DLD1 (cell line): ENCODE measurements around the gene HDHD5.
"Not testable (repeated sequence)": the region's sequence is repeated elsewhere in the genome, so short reads cannot be mapped to it uniquely, and the experiment has no call there.

Experiments
- in situ Hi-C: cut with HindIII; loops from 2 replicates; pipeline ENCODE4 v1.10.0; 2017; ENCODE audit warnings: low sequenced_read_pairs

Gene HDHD5

GRCh38 chr22:17157714-17158113 is 1.4 kb downstream of the HDHD5 start:
- in situ Hi-C loops, result no loop called here

- in situ Hi-C loops, result no loop called here
Observed at GRCh38 chr22:17155941-17156340, 3.1 kb downstream of the HDHD5 start.

GRCh38 chr22:17152971-17153370 is 6.1 kb downstream of the HDHD5 start:
- in situ Hi-C loops, result no loop called here

DNA sequence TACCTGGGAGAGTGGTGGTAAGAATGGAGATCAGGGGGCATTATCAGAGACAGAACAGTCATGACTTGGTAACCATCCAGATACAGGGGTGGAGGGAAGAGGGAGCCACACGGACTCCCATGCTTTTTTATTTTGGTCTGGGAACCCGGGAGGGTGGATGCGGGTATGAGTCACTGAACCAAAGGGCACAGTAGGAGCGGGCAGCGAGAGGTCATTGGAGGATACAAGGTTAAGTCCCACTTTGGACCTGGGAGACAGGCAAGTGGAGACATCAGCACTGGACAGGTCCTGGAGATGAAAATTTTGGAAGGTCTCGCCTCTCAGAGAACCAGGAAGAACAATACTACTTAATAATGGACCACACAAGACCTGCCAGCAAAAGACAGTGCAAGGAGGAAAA is 6.7 kb downstream of the HDHD5 start:
- in situ Hi-C loops, result no loop called here

DNA sequence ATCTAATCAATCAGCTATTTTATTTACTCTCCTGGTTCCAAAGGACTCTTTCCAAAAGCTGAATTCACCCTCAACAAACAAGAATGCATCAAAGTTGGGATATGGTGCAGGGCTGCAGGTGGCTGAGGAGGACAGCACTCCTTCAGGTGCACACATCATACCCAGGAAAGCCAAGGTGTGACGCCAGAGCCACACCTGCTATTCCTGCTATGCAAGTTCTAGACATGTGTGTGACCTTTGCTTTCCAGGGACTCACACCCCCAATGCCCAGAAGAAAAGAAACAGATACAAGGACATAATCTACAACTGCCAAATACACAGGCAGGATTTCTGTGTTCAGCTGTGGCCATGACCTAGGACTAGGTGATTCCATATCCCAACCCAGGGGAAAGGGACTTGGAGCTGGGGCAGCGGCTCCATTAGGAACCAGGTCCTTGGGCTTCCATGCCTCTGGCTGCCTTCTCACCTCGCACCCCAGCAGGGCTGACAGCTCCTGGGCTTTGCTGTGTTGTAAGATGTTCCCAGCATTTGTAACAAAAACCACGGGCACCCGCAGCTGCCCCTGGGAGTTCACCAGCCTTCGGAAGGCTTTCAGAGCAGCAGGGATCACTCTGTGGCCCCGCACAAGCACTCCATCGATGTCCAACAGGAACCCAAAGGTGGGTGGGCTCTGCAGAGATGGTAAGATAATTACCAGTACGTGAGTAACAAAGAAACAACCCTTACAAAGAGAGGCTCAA is 9.8 kb downstream of the HDHD5 start:
- in situ Hi-C loops, result no loop called here

DNA sequence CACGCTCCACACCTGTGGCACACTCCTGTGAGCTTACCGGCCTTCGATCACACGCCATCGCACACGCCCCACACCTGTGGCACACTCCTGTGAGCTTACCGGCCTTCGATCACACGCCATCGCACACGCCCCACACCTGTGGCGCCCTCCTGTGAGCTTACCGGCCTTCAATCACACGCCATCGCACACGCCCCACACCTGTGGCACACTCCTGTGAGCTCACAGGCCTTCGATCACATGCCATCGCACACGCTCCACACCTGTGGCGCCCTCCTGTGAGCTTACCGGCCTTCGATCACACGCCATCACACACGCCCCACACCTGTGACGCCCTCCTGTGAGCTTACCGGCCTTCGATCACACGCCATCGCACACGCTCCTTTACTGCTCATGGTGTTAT is 11.6 kb downstream of the HDHD5 start:
- in situ Hi-C loops, result not testable (repeated sequence)

DNA sequence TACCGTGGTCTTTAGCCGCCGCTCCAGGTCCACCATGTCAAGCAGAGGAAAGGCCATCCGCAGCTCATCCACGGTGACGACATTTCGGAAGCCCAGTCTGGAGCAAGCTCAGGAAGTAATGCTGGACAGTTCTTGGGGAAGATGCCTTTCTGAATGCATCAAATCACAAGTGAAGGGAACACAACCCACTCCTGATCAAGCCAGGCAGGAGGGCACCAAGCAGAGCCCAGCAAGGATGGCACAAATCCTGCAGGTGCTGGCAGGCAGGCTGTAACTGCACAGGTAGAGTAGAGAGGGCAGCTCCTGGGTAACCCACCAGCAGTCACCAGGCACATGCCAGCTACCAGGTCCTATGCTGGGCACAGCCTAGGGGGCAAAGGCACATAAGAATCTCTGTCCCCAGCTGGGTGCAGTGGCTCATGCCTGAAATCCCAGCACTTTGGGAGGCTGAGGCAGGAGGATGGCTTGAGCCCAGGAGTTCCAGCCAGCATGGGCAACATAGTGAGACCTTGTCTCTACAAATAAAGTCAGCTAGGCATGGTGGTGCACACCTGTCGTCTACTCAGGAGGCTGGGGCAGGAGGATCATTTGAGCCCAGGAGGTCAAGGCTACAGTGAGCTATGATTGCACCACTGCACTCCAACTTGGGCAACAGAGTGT is 13.9 kb downstream of the HDHD5 start:
- in situ Hi-C loops, result no loop called here

- in situ Hi-C loops, result no loop called here
Observed at GRCh38 chr22:17143826-17144225, 15.3 kb downstream of the HDHD5 start.

- in situ Hi-C loops, result no loop called here
Observed at GRCh38 chr22:17143101-17143500, 16.0 kb downstream of the HDHD5 start.

- in situ Hi-C loops, result no loop called here
Observed at GRCh38 chr22:17140826-17141766, 18.0 kb downstream of the HDHD5 start.

DNA sequence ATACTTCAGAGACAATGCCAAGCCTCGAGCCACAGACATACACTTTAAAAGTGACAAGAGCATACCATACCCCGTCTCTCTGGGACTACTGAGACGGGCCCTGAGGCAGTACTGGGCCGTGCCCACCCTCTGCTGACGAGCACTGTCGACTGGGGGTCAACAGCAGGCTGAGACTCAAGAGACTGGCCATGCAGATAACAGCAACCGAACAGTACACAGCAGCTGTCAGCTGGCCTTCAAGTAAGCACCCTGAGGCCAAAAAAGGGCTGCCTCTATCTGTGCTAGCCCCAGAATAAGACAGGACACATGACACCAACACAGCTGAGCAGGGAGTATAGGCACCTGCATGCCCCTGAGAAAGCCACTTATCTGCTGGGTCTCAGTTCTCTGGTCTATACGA is 19.1 kb downstream of the HDHD5 start:
- in situ Hi-C loops, result no loop called here

DNA sequence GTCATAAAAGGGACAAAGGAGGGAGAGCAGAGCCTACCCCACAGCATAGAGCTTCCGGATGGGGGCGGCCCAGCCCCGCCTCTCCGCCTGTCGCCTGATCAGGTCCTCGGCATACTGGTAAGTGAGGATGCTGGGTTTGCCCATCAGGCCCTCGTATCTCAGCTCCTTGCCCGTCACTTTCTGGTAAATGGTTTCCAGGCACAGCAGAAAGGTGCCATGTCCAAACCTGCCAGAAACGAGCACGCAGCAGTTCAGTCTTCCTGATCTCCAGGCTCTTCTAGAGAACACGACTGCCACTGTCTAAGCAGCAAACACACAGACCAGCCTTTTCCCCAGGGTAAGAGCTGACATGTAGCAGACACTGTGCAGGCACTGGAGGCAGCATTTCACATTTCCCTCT is 20.6 kb downstream of the HDHD5 start:
- in situ Hi-C loops, result no loop called here

GRCh38 chr22:17137861-17138425 is 21.1 kb downstream of the HDHD5 start:
- in situ Hi-C loops, result no loop called here

- in situ Hi-C loops, result no loop called here
Observed at GRCh38 chr22:17137170-17137569, 21.9 kb downstream of the HDHD5 start.

- in situ Hi-C loops, result no loop called here
Observed at GRCh38 chr22:17135153-17135760, 23.8 kb downstream of the HDHD5 start.

DNA sequence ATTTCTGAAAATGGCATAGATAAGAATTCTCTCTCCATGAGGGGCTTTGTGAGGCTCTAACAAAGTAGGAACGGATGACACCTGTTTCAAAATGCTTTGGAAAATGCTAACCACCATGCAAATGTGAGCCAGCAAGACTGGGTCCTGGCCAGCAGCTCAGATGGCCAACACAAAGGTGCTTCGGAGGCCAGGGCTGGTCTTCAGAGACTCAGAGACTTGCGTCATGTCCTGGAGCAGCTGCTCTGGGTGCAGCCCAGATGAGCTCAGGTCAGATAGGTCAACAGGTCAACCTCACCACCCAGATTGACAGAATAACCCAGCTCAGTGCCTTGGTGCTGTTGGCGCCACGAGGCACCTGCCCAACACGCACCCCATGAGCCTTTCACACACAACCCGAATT is 25.9 kb downstream of the HDHD5 start:
- in situ Hi-C loops, result no loop called here

GRCh38 chr22:17132112-17132511 is 27.0 kb downstream of the HDHD5 start:
- in situ Hi-C loops, result no loop called here

DNA sequence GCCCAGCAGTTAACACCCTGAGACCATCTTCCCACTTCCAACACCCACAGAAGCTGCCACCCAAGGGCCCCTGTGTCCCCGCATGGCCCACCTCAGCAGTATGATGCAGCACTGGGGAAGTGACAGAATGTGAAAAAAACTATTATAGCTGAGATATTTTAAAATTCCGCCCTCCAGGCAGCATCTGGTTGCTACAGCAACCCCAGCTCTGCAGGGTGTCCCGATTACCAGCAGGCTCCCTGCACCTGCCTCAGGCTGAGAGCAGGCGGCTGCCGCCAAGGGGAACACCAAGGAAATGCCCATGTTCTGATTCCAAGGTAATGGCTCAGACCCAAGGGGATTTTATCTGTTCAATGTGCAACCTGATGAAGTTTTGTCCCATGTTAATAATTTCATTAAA is 27.4 kb downstream of the HDHD5 start:
- in situ Hi-C loops, result no loop called here

GRCh38 chr22:17130199-17130598 is 28.9 kb downstream of the HDHD5 start:
- in situ Hi-C loops, result no loop called here

DNA sequence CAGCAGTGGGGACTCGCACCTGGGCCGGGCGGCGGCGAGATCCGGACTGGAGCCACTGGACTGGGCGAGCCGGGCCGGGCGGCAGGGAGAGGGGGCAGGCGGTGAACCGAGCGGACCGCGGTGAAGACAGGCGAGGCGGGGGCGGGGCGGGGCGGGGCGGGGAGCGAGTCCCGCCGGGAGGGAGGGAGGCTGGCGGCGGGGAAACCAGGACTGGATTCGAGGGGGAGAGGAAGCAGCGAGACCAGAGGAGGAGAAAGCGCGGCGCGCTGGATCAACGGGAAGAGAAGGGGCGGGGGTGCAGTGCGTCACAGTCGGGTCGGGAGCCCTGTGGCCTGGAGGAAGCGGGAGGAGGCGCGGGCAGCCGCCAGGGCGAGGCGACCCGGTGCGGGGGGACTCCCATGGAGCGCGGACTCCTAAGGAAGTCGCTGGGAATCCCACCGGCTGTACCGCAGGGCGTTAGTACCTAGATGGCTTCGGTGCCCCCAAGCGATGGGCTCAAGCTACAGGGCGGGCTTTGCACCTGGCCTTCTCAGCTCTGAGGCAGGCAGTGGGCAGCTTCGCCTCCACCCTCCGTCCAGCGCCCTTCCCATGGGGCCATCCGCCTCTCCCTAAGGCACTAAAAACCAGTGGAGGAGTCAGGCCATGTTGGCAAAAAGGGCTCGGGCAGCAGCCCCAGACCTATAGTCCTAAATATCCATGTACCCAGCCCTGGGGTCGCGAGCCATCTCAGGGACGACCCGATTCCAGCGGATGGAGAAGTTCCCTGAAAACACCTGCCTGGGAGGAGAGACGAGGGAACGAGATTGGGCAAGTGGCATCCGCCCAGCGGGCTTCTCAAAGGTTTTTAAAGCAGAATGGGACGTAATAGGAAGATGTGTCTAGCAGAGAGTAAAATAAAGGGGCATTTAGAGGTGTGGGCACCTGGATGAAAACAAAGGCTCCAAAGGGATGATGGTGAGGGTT is 37.6 kb downstream of the HDHD5 start, which contains the start of gene TMEM121B:
Gene TMEM121B, minus strand, starts transcription at position 128 of the 963 bp plus-strand sequence. CDS start 233 bp downstream, outside the sequence.
- in situ Hi-C loops, result no loop called here
